HG03520 (cell line): ENCODE measurements around the gene ZFYVE27.
"Not testable (repeated sequence)": the region's sequence is repeated elsewhere in the genome, so short reads cannot be mapped to it uniquely, and the experiment has no call there.

ENCODE experiments used
- ATAC-seq: cut with Tn5 transposase; IDR thresholded peaks from one replicate; pipeline ENCODE4 v1.9.1; 2021; ENCODE audit warnings: mild to moderate bottlenecking, moderate library complexity; ENCODE audit not compliant: unreplicated experiment

Gene ZFYVE27, protein sequence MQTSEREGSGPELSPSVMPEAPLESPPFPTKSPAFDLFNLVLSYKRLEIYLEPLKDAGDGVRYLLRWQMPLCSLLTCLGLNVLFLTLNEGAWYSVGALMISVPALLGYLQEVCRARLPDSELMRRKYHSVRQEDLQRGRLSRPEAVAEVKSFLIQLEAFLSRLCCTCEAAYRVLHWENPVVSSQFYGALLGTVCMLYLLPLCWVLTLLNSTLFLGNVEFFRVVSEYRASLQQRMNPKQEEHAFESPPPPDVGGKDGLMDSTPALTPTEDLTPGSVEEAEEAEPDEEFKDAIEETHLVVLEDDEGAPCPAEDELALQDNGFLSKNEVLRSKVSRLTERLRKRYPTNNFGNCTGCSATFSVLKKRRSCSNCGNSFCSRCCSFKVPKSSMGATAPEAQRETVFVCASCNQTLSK

DNA sequence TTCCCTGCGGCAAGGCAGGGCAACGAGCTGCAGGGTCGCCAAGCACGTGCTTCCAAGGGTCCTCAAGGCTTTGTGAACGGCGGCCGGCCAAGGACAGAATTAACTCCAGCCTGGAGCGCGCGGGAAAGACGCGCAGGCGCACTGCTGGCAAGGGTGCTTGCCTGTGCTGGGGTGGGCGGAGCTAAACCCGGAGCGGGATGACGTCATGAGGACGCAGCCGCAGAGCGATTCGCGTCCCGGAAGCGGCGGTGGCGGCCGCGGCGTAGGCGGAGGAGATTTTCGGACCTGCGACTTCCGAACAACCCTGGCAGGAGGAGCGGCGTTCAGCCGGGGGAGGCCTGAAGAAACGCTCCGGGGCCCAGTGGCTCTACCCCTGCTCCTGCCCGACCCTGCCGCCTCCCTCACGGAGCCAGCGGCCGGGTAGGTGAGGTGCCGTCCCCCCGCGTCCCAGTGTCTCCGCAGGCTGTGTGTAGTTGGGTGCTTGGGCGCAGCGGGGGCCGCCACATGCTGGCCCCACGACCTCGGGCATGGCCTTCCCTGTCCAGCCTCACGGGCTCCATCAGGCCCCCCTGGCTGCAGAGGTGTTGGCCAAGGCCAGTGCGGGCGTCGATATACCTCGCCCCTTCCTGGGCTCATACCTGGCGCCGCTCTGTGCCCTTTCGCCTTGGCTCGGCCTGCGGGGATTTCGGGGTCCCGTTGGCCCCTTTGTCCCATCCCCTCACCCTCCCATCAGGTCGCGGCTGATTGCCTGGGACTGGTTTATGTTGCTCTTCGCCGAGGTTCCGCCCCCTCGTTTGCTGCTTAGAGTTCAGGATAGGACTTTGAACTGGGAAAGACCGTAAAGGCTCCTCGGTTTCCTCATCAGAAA lies at the start of gene ZFYVE27:
TSS of gene ZFYVE27 (plus strand) at position 227 of the 868 bp plus-strand sequence. CDS start 1,350 bp downstream, outside the sequence.
- peak; percentile 76 for ATAC-seq

DNA sequence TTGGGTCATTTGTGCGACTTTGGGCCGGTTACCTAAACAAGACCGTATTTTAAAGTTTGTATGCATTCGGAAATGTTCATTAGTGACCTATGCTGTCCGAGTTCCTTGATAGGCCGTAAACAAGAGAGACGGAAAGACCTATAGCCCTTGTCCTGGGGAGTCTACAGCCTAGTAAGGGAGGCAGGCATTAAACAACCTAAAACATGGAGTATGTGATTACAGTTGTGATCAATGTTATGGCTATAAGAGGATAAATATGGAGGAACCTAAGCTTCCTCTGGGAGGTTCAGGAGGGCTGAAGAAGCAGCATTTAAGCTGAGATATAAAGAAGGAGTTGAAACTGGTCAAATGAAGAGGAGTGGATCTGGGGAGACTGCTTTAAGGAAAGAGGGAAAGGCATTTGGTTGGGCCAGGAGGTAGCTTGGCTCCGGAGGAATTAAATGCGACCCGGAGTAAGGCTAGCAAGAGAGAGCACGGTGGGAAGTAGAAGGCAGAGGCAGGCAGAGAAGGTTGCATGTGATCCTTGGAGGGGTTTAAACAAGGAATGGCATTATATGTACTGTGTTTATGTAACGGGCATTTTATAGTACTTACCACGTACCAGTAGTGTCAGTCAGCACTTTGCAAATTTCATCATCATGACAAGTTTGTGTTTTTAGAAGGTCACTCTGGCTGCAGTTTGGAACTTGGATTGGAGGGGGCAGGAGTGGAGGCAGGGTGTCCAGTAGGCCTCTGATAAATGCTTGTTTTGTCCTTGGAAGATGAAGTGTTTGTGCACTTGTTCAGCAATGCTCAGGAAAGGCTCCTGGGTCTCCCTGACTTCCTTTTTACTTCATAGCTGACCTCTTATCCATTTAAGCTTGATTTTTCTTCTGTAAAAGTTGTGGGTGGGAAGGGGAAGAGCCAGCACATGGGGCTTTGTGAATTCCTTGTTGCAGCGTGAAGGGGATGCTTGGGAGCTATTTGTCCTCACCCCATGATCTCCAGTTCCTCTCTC lies 48.8 kb upstream of the ZFYVE27 start:
- no peak for ATAC-seq

DNA sequence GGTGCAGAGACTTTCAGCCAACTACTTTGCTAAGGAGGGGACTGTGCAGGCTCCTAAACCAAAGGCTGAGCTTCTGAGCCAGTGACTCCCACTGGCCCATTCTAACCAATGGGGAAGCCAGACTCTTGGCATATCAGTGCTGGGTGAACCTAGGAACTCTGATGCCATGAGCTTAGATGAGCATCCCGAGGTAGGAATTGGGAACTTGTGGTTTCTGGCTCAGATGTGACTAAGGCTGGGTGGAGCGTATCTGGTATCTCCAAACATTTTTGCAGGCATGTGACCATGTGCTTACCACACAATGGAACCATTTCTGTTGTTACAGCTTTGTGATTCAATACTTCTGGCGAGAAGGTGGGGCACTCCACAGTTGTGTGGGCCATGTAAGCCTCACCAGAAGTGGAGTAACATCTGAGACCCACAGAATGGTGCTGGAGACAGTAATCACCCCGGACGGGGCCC lies 47.3 kb upstream of the ZFYVE27 start:
- ATAC-seq, result no peak

DNA sequence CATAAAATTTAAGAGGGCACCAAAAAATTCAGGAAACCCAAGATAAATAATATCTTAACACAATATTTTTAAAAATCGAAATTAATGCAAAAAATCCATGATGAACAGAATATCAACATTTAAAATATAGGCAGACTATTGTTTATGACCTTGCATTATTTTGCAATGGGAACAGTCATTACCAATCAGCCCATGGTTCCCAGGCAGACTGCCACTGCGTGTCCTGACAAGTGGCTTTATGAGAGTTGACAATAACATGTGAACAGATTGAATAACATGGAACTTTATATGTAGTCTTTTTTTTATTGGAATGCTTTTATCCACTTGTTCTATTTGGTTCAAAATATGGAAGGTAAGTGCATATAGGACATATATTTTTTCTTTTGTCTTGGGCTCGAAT lies 46.8 kb upstream of the ZFYVE27 start:
- ATAC-seq, result no peak

DNA sequence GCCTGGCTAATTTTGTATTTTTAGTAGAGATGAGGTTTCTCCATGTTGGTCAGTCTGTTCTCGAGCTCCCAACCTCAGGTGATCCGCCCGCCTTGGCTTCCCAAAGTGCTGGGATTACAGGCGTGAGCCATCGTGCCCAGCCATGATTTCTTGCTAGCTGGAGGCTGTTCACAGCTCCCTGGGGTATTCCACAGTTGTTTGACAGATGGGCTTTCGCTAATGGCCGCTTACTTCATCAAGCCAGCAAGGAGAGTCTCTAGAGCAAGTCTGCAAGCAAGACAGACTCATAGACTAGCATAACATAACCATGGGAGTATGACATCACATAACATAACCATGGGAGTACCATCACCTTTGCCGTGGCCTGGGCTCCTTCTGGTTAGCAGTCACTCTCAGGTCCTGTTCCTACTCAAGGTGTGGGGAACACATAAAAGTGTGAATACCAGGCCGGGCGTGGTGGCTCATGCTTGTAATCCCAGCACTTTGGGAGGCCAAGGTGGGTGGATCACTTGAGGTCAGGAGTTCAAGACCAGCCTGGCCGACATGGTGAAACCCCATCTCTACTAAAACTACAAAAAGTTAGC lies 38.8 kb upstream of the ZFYVE27 start:
- ATAC-seq, result not testable (repeated sequence)

DNA sequence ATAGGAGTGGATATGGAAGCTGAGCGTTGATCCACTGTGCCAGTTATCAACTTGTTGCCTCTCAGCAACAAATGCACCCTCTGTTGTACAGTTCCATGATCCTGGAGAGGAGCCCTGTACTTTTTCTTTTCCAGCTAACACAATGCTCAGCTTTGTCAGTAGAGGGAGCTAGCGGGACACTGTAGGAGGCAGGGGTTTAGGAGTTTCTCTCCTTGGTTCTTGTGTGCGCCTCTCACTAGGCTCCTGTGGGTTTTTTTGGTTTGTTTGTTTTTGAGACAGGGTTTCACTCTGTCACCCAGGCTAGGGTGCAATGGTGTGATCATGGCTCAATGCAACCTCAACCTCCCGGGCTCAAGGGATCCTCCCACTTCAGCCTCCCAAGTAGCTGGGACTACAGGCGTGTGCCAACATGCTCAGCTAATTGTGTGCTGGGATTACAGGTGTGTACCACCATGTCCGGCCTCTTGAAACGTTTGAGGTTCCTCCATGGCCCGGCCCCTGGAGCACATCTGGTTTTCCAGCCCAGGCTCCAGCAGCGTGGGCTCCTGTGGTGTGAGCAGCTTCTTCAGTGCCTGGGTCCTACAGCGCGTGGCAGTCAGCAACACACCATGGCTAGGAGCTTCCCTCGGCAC lies 35.4 kb upstream of the ZFYVE27 start:
- ATAC-seq, result no peak

DNA sequence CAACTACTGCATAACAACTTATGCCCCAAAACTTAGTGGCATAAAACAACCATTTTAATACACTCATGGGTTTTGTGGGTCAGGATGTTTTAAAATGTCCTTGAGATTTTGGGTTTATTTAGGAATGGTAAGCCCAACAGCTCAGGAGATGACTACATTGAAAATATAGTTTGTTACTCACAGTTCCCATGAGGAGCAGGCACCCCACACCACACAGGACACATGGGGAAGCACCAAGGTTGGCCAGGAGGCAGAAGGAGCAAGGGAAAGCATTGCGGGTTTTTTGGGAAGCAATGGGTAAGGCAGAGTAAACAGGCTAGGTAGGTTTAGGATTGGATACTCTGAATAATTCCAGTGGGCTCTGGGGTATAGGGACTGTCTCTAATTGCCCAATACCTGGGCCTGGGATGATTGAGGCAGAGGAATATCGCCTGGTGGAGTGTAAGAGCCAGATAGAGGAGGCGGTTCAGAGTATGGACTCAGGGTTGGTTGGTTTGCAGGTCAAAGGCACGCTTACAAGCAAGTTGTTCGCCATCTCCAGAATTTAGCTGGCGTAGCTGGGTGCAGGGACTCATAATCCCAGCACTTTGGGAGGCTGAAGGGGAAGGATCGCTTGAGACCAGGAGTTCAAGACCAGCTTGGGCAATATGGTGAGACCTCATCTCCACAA lies 33.4 kb upstream of the ZFYVE27 start:
- no peak for ATAC-seq

DNA sequence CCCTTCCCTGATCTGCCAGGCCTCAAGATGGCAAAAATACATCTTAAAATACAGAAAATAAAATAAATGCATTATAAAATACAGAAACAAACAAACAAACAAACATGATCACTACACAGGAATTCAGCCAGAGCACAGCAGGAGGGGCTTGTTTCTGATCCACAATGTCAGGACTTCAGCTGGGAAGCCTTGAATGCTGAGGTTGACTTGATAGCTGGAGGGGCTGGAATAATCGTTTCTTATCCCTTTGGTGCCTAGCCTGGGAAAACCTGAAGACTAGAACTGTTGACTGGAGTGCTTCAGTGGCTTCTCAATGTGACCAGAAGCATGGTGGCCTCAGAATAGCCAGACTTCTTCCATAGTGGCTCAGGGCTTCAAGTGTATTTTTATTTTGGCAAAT lies 32.6 kb upstream of the ZFYVE27 start:
- no peak for ATAC-seq

DNA sequence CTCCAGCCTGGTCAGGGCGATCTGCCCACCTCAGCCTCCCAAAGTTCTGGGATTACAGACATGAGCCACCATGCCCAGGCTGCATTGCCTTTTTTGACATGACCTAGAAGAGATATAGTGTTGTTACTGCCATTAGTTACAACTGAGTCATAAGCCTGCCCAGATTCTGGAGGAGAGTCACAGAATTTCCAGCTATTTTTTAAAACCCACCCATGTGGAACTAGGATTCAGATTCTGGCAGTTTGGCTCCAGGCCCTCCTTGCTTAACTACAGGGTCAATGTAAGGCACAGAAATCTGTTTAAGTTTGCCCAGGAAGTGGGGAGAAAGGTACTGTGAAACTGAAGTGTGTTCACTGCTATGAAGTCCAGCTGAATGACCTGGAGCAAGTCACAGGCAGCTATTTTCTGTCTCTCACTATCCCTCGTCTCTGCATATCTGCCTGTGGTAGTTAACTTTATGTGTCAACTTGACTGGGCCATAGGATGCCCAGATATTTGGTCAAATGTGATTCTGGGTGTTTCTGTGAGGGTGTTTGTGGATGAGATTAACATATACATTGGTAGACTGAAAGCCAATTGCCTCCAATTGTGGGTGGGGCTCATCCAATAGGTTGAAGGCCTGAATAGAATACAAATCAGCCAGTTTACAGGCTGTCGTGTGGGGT lies 31.8 kb upstream of the ZFYVE27 start:
- ATAC-seq, result no peak

DNA sequence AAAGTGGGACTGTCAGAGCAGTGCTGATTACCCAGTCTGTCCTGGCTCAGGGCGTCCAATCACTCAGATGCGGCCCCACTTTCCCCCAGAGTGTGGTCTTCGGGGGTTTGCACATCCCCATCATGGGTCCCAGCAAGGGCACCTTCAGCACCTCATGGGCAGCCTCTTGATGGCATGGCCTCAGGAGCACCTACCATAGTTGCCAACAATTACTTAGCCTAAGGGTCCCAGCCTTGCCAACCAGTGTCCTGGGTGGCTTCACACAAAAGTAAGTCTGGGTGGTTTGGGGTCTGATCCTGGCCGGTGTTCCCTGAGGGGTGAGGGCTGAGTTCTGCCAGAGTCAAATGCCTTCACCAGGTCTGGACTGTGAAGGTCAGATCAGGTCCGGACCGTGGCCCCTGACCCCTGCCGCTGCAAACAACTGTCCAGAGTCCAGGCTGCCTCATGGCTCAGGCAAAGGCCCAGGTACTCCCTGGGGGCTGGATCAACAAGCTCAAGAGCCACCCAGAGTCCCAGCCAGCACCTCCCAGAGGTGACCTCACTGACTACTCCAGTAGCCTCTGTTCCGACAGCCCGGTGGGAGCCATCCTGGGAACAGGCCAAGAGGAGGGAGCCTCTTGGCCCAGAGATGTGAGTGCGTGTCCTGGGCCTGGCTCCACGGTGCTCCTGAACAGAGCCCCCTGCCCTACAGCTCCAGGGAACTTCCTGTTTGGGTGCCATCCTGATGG lies 29.6 kb upstream of the ZFYVE27 start:
- ATAC-seq, result no peak

DNA sequence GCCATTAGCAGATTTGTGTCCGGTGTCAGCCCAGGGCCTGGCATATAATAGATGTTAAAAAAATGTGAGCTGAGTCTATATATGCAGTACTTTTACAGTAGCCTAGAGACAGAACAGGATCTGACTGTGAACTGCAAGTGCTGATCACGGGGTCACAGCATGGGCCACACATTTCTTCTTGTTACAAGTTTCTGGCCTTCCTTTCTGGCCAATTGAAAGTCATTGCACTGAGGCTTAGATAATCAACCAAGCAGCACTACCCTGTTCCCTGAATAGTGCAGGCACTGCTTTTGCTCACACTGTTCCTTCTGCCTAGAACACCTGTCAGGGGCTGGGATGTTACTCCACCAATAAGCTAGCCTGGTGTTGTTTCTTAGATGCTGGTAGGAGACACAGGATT lies 28.8 kb upstream of the ZFYVE27 start:
- no peak for ATAC-seq

DNA sequence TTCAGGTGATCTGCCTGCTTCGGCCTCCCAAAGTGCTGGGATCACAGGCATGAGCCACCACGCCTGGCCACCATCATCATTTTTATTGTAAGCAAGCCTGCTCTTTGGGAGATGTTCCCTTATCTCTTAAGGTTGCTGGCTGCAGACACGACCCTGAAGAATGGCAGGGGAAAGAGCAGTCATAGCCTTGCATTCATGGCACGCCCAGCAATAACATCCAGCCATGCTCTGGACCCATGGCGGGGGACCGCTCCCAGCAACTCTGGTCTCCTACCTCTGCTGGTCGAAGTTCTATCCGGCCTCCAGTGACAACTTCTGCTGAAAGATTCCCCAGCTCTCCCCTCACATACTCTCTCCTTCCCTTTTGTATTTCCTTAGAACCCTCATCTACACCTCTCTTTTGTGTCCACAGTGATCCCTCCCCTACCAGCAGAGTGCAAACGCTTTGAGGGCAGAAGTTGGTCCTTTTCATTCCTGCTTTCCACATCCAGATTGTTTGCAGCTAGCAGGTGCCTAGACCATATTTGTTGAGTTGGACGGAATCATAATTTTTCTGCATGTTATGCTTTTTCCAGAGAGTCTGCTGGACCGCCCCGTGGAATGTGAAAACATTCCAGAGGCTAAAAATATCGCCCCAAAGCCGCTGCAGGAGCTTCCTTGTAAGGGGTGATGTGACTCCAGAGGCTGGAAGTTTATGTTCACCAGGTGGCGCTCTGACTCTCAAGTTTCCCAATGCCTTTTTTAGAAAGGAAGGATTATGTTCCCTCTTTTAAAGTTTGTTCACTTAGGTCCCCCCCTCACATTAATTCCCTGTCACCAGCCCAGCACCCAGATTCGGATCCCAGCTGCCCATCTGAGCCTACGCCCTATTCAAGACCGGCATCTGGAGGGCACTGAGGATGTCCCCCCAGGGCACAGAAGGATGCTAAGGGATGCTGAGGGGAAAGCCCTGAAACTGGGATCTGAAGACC lies 27.7 kb upstream of the ZFYVE27 start:
- no peak for ATAC-seq

DNA sequence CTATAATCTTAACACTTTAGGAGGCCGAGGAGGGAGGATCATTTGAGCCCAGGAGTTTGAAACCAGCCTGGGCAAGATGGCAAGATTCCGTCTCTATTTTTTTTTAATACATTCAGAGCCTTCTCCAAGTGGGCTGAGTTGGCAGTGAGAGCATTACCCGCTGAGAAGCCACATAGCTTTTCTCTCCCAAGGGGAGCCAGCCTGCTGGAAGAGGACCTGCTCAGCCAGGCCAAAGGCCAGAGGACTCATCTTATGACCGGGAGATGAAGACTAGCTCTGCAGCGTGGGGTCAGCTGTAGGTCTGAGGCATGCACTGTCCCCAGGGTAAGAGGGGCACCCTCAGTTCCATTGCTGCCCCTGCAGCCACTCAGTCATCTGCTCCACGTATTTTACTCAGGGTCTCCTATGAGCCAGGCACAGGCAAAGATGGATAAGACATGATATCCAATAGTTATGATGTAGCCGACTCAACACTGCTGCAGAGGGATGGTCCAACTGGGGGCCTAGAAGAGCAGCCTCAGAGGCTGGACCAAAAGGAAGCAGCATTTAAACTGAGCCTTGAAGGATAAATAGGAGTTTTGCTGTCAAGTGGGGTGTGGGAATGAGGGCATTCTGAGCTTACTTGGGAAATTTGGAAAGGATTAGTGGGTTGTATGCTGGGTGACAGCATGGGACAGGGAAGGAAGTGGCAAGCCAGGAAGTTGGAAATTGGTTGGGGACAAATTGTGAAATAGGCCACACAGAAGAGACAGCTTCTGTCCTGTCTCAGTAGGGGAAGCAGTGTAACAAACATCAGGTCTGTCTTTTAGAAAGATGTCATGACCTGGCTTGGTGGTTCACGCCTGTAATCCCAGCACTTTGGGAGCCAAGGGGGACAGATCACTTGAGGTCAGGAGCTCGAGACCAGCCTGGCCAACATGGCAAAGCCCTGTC lies 25.0 kb upstream of the ZFYVE27 start:
- ATAC-seq, result no peak

DNA sequence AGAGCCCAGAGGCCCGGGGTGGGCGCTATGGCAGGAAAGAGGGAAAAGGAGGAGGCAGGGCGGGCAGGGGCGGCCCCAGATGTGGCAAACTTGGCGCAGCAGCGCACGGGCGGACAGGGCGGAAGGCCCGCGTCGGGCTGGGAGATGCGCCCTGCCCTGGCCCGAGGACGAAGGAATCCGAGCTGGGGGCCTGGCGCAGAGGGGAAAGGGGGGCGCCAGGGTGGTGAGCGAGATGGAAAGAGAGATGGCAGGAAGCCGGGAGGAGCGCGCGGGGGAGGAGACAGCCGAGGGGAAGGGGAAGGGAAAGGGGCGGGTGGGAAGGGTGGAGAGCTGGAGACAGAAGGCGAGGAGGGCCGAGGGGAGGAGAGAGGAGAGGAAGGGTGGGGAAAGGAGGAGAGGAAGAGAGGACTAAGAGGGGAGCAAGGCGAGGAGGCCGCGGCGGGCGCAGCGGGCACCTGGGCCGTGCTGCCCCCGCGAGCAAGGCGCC lies 23.5 kb upstream of the ZFYVE27 start, which contains the start of gene MARVELD1:
TSS of gene MARVELD1 (plus strand) at position 392 of the 487 bp plus-strand sequence. CDS start 147 bp downstream, outside the sequence.
- peak; percentile 16 for ATAC-seq

DNA sequence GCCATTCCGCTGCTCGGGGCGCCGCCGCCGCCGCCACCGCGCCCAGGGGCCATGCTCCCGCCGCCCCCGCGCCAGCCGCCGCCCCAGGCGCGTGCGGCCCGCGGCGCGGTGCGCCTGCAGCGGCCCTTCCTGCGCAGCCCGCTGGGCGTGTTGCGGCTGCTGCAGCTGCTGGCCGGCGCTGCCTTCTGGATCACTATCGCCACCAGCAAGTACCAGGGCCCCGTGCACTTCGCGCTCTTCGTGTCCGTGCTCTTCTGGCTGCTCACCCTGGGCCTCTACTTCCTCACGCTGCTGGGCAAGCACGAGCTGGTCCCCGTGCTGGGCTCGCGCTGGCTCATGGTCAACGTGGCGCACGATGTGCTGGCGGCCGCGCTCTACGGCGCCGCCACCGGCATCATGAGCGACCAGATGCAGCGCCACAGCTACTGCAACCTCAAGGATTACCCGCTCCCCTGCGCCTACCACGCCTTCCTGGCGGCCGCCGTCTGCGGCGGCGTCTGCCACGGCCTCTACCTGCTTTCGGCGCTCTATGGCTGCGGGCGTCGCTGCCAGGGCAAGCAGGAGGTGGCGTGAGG lies 23.0 kb upstream of the ZFYVE27 start:
- peak; percentile 50 for ATAC-seq
